ENCODE data around the gene TIMM13. TPM values are rescaled to one million over a fixed set of nuclear protein-coding genes. Genes with fewer than 3 reads are reported as not detected.

Gene TIMM13
- total and polyA plus RNA-seq, 9 of the 15 experiments (the other 6 are each of a cell fraction or from before 2014, with no cell fraction given): 17.6 to 215 (median 71.8) TPM

DNA sequence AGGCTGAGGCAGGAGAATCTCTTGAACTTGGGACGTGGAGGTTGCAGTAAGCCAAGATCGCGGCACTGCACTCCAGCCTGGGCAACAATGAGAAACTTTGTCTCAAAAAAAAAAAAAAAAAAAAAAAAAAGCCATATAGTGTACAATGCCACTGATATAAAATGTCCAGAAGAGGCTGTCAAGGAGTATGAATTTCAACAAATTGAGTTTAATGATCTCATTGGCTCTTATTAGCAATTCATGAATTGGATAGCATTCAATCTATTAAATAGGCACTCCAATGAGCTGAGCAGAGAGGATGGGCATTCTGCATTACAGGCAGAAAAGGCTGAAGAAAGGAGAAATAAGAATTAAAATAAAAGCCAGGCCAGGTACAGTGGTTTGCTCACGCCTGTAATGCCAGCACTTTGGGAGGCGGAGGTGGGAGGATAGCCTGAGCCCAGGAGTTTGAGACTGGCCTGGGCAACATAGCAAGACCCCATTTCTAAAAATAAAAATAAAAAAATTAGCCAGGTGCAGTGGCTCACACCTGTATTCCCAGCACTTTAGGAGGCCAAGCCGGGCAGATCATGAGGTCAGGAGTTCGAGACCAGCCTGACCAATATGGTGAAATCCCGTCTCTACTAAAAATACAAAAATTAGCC is 30.1 kb upstream of the TIMM13 start:
- FAIRE-seq: no peak
- Histone ChIP-seq H3K27ac (ENCODE audit: extremely low read depth, low read depth, low read length) (peak overlapping the region; percentile 81; the same call in 1 of the 3 replicates), H3K4me2 (ENCODE audit: insufficient read depth, low read length) (peak overlapping the region; percentile 79), H3K9ac (ENCODE audit: insufficient read depth in 1 of 2, low read depth in 2 of 2, low read length in 2 of 2) (peak overlapping the region; percentile 69 to 99), H3K36me3 (ENCODE audit: control insufficient read depth, insufficient read depth, low read length) (peaks cover 14% of the 10 kb centered on the region; the same call in 1 of the 3 replicates), H3K27me3 (ENCODE audit: control insufficient read depth in 2 of 2, insufficient read depth in 2 of 2, low read length in 2 of 2) (no peaks in the 10 kb centered on the region), H2AFZ (ENCODE audit: low read depth, low read length) (peak overlapping the region; percentile 99), H3K9me3 (replicated peaks; ENCODE audit: control insufficient read depth, insufficient read depth, low read depth, low read length) (no peaks in the 10 kb centered on the region), H3K9me1 (ENCODE audit: control insufficient read depth, insufficient read depth, low read length) (peaks cover 14% of the 10 kb centered on the region), H4K20me1 (replicated peaks; ENCODE audit: control insufficient read depth, insufficient read depth, low read length) (peaks cover 21% of the 10 kb centered on the region; the same call in 1 of the 2 replicates), H3K4me1 (replicated peaks in 1 of 2; ENCODE audit: control insufficient read depth in 2 of 2, insufficient read depth in 2 of 2, low read length in 2 of 2) (peaks cover 5 to 58% of the 10 kb centered on the region in 2 experiments; a peak in 3 of 5 replicates), H3K4me3 (peak overlapping the region; percentile 100), H3K79me2 (ENCODE audit: control insufficient read depth, insufficient read depth, low read length) (peaks cover 47% of the 10 kb centered on the region)
- CTCF ChIA-PET (ENCODE audit: low intra/inter-chr PET ratio): interaction anchor here (0.6 kb wide), 1 partner anchor 180 kb away, joined by 3 read pairs; no protein-coding TSS in a partner anchor
- no peak for DNase-seq (ENCODE audit: extremely low read depth in 1 of 4, low spot score in 3 of 4)
- no peak for ATAC-seq
- no TSS peak for BruUV-seq (replicated peaks)
- in situ Hi-C loops (cut with MboI) (no loop called here), intact Hi-C loops (cut with micrococcal nuclease) (no loop called here)
- TF ChIP-seq, protein P1, sequence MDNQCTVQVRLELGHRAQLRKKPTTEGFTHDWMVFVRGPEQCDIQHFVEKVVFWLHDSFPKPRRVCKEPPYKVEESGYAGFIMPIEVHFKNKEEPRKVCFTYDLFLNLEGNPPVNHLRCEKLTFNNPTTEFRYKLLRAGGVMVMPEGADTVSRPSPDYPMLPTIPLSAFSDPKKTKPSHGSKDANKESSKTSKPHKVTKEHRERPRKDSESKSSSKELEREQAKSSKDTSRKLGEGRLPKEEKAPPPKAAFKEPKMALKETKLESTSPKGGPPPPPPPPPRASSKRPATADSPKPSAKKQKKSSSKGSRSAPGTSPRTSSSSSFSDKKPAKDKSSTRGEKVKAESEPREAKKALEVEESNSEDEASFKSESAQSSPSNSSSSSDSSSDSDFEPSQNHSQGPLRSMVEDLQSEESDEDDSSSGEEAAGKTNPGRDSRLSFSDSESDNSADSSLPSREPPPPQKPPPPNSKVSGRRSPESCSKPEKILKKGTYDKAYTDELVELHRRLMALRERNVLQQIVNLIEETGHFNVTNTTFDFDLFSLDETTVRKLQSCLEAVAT (IDR thresholded peaks at IDR 0.05): peak in 1 of 2 experiments; percentile 75; a peak in 2 of 4 replicates
- TF ChIP-seq BCOR (IDR thresholded peaks at IDR 0.05) (peak; percentile 45; the same call in 1 of the 2 replicates), EP400 (IDR thresholded peaks at IDR 0.05) (0 out of 2 replicates have a peak, but pooled peaks have one; percentile 1), ZNF121 (CRISPR knock-in tag; conservative IDR thresholded peaks at IDR 0.05) (peak; percentile 91), RBM25 (IDR thresholded peaks at IDR 0.05; ENCODE audit: low read depth, low read length, severe bottlenecking) (peak; percentile 3), KDM1A (IDR thresholded peaks at IDR 0.05) (peak in 1 of 2 experiments; percentile 28; a peak in 1 of 4 replicates)
- TF ChIP-seq, protein P2, sequence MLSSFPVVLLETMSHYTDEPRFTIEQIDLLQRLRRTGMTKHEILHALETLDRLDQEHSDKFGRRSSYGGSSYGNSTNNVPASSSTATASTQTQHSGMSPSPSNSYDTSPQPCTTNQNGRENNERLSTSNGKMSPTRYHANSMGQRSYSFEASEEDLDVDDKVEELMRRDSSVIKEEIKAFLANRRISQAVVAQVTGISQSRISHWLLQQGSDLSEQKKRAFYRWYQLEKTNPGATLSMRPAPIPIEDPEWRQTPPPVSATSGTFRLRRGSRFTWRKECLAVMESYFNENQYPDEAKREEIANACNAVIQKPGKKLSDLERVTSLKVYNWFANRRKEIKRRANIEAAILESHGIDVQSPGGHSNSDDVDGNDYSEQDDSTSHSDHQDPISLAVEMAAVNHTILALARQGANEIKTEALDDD (IDR thresholded peaks at IDR 0.05): no peak
- TF ChIP-seq, protein P3, sequence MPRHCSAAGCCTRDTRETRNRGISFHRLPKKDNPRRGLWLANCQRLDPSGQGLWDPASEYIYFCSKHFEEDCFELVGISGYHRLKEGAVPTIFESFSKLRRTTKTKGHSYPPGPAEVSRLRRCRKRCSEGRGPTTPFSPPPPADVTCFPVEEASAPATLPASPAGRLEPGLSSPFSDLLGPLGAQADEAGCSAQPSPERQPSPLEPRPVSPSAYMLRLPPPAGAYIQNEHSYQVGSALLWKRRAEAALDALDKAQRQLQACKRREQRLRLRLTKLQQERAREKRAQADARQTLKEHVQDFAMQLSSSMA (CRISPR knock-in tag; IDR thresholded peaks at IDR 0.05): no peak
- TF ChIP-seq, protein P4, sequence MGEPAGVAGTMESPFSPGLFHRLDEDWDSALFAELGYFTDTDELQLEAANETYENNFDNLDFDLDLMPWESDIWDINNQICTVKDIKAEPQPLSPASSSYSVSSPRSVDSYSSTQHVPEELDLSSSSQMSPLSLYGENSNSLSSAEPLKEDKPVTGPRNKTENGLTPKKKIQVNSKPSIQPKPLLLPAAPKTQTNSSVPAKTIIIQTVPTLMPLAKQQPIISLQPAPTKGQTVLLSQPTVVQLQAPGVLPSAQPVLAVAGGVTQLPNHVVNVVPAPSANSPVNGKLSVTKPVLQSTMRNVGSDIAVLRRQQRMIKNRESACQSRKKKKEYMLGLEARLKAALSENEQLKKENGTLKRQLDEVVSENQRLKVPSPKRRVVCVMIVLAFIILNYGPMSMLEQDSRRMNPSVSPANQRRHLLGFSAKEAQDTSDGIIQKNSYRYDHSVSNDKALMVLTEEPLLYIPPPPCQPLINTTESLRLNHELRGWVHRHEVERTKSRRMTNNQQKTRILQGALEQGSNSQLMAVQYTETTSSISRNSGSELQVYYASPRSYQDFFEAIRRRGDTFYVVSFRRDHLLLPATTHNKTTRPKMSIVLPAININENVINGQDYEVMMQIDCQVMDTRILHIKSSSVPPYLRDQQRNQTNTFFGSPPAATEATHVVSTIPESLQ (CRISPR knock-in tag; IDR thresholded peaks at IDR 0.05): 0 out of 2 replicates have a peak, but pooled peaks have one; percentile 5
- TF ChIP-seq, protein P5, sequence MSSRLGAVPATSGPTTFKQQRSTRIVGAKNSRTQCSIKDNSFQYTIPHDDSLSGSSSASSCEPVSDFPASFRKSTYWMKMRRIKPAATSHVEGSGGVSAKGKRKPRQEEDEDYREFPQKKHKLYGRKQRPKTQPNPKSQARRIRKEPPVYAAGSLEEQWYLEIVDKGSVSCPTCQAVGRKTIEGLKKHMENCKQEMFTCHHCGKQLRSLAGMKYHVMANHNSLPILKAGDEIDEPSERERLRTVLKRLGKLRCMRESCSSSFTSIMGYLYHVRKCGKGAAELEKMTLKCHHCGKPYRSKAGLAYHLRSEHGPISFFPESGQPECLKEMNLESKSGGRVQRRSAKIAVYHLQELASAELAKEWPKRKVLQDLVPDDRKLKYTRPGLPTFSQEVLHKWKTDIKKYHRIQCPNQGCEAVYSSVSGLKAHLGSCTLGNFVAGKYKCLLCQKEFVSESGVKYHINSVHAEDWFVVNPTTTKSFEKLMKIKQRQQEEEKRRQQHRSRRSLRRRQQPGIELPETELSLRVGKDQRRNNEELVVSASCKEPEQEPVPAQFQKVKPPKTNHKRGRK (tag; IDR thresholded peaks at IDR 0.05): peak; percentile 66; the same call in 1 of the 2 replicates
- POLR2A ChIA-PET: interaction anchor here (0.6 to 4.4 kb wide), 8 partner anchors 9 to 242 kb away, joined by 3 to 20 read pairs (median 4); partner anchors contain the start of gene GADD45B
- 93% methylated on average over 7 of the region's 8 CpGs for WGBS (ENCODE audit: insufficient coverage, low coverage, missing lambda C conversion rate)

Data from K562 (cell line).